ENCODE measurements around the gene GOT2. TPM values are rescaled to one million over a fixed set of nuclear protein-coding genes. Genes with fewer than 3 reads are reported as not detected.

The GOT2 gene
- total RNA-seq, 4 donors from 2014 or later: 135 to 253 (median 195) TPM

GRCh38 chr16:58727028-58727781 lies 6.9 kb downstream of the GOT2 start:
- no peak for TF ChIP-seq POLR2A (IDR thresholded peaks at IDR 0.05)
- TF ChIP-seq, protein P1, sequence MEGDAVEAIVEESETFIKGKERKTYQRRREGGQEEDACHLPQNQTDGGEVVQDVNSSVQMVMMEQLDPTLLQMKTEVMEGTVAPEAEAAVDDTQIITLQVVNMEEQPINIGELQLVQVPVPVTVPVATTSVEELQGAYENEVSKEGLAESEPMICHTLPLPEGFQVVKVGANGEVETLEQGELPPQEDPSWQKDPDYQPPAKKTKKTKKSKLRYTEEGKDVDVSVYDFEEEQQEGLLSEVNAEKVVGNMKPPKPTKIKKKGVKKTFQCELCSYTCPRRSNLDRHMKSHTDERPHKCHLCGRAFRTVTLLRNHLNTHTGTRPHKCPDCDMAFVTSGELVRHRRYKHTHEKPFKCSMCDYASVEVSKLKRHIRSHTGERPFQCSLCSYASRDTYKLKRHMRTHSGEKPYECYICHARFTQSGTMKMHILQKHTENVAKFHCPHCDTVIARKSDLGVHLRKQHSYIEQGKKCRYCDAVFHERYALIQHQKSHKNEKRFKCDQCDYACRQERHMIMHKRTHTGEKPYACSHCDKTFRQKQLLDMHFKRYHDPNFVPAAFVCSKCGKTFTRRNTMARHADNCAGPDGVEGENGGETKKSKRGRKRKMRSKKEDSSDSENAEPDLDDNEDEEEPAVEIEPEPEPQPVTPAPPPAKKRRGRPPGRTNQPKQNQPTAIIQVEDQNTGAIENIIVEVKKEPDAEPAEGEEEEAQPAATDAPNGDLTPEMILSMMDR (IDR thresholded peaks at IDR 0.05 in 4 of 5, conservative IDR thresholded peaks at IDR 0.05 in 1 of 5): no peak
- peak overlapping the region; percentile 69 to 93 (median 86) for H3K27ac ChIP-seq
- no peaks in the 10 kb centered on the region for H3K27me3 ChIP-seq
- ATAC-seq: no peak
- no peak for DNase-seq
- H3K9me3 ChIP-seq: no peaks in the 10 kb centered on the region
- peaks cover 38 to 57% of the 10 kb centered on the region in 2 donors for H3K4me1 ChIP-seq
- no peak overlapping the region for H3K4me3 ChIP-seq
- peaks cover 0 to 12% of the 10 kb centered on the region in 2 donors for H3K36me3 ChIP-seq
- in situ Hi-C loops (cut with MboI; ENCODE audit: low sequenced_read_pairs in 4 of 4): loop anchor here in 1 of 4 donors (25.0 kb wide), 1 partner anchor 215 kb away; the partner anchor contains the start of genes NDRG4 and SETD6
- intact Hi-C loops (cut with DNase I; ENCODE audit: low total_unique reads): no loop called here

DNA sequence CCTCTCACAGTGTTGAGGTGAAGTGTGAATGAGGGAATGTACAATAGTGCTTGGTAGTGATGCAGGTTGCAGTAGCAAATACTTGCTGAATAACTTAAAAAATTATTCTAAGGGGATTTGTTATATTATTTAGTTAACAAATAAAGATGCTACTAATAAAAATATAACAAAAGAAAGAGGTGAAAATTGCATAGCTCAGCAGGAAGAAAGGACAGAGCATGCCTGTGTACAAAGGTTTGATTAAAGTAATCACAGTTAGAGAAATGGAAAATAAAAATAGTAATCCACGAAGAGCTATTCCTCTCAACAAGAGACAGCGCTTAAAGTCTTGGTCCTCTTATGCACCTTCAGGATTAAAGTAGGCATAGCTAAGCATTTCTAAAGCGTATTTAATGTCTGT lies 11.0 kb downstream of the GOT2 start:
- peaks cover 5 to 18% of the 10 kb centered on the region in 2 donors for H3K4me1 ChIP-seq
- no peak overlapping the region for H3K4me3 ChIP-seq
- ATAC-seq (no peak), DNase-seq (no peak)
- in situ Hi-C loops (cut with MboI; ENCODE audit: low sequenced_read_pairs in 4 of 4): no loop called here
- H3K9me3 ChIP-seq: no peaks in the 10 kb centered on the region
- peak overlapping the region in 1 of 4 donors; percentile 60 for H3K27ac ChIP-seq
- no peaks in the 10 kb centered on the region for H3K27me3 ChIP-seq
- intact Hi-C loops (cut with DNase I; ENCODE audit: low total_unique reads): no loop called here
- TF ChIP-seq, protein P1 (IDR thresholded peaks at IDR 0.05 in 4 of 5, conservative IDR thresholded peaks at IDR 0.05 in 1 of 5): no peak
- TF ChIP-seq POLR2A (IDR thresholded peaks at IDR 0.05): no peak
- H3K36me3 ChIP-seq: peaks cover 0 to 48% of the 10 kb centered on the region in 2 donors

GRCh38 chr16:58717994-58718393 lies 16.1 kb downstream of the GOT2 start:
- in situ Hi-C loops (cut with MboI; ENCODE audit: low sequenced_read_pairs in 4 of 4): no loop called here
- H3K4me1 ChIP-seq: no peaks in the 10 kb centered on the region
- TF ChIP-seq, protein P1 (IDR thresholded peaks at IDR 0.05 in 4 of 5, conservative IDR thresholded peaks at IDR 0.05 in 1 of 5): no peak
- no peak for TF ChIP-seq POLR2A (IDR thresholded peaks at IDR 0.05)
- H3K27ac ChIP-seq: no peak overlapping the region
- H3K27me3 ChIP-seq: no peaks in the 10 kb centered on the region
- intact Hi-C loops (cut with DNase I; ENCODE audit: low total_unique reads): no loop called here
- ATAC-seq (no peak), DNase-seq (no peak)
- H3K36me3 ChIP-seq: peaks cover 2 to 92% of the 10 kb centered on the region in 2 donors
- H3K9me3 ChIP-seq: no peaks in the 10 kb centered on the region
- no peak overlapping the region for H3K4me3 ChIP-seq

DNA sequence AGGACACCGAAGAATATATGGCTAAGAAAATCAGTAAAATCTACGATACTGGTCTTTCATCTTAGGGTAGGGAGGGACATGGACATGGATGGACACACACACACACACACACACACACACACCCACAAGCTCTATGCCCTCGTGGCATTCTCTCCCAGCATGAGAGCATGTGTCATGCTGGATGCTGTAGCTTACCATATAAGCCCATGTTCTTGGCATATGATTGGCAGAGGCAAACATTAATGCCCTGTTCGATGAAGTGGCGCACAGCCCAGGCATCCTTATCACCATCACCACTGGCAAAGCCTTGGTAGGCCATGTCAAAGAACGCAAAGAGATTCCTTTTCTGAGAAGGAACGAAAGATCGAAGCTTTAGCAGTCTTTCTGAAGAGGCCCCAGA lies 17.6 kb downstream of the GOT2 start:
- in situ Hi-C loops (cut with MboI; ENCODE audit: low sequenced_read_pairs in 4 of 4) (no loop called here), intact Hi-C loops (cut with DNase I; ENCODE audit: low total_unique reads) (no loop called here)
- peaks cover 2 to 94% of the 10 kb centered on the region in 2 donors for H3K36me3 ChIP-seq
- H3K27ac ChIP-seq: no peak overlapping the region
- TF ChIP-seq, protein P1 (IDR thresholded peaks at IDR 0.05 in 4 of 5, conservative IDR thresholded peaks at IDR 0.05 in 1 of 5): no peak
- no peak for TF ChIP-seq POLR2A (IDR thresholded peaks at IDR 0.05)
- no peak for DNase-seq
- no peaks in the 10 kb centered on the region for H3K4me1 ChIP-seq
- no peak for ATAC-seq
- H3K27me3 ChIP-seq: no peaks in the 10 kb centered on the region
- H3K9me3 ChIP-seq: no peaks in the 10 kb centered on the region
- no peak overlapping the region for H3K4me3 ChIP-seq

Data from gastrocnemius medialis (tissue), 4 donors.